Epithelial cell of proximal tubule (primary cell): ENCODE data around the gene RHOH. TPM values are rescaled to one million over a fixed set of nuclear protein-coding genes. Genes with fewer than 3 reads are reported as not detected.
"Not testable (repeated sequence)": the region's sequence is repeated elsewhere in the genome, so short reads cannot be mapped to it uniquely, and the experiment has no call there.

Experiments
- DNase-seq: peaks from one replicate; pipeline ENCODE4 v3.0.0-alpha.2; 2011; ENCODE audit warnings: low read depth
- H3K4me3 ChIP-seq: 2 replicates; pipeline ENCODE4 v1.5.1; 2011; ENCODE audit warnings: low read depth, mild to moderate bottlenecking, low read length
- CTCF ChIP-seq: conservative IDR thresholded peaks from 2 replicates; pipeline ENCODE4 v1.5.1; 2012; ENCODE audit warnings: low read depth, mild to moderate bottlenecking, low read length
- total RNA-seq: library from RNA; depleted of rRNA; stranded (reverse); fragments of >200 nt; gene quantifications from 2 replicates; pipeline ENCODE4 v1.2.3, GENCODE V29; 2015

The RHOH gene
- not detected in 2 replicates for total RNA-seq

DNA sequence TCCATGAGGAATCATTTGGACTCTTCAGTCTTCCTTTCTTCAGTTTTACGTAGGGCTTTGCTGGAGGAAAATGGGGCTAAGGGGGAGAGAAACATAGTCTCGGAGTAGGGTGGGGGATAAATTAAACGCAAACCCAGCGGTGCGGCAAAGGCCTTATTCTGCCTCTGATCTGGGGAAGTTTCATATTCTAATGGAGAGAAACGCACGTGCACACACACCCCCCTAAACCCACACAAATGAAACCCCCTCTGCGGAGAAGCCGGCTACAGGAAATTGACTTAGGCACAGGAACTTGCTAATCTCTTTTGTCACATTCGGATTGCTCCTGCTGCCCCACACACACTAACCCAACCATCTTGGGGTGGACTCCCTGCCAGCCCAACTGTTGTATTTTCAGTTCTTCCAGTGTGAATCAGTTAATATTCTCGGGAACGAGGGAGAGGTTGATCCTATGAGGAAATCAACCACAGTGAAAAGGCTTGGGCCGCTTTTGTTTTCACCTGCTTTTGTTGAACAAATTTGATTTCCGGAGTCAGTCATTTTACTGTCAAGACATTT is at the start of gene RHOH:
Gene RHOH (plus strand): TSS at position 308 of the 558 bp plus-strand sequence. CDS start 46,356 bp downstream, outside the sequence.
- DNase-seq, result no peak
- H3K4me3 ChIP-seq, result no peak within 1 kb of the TSS

GRCh38 chr4:40147490-40147889 is 49.3 kb upstream of the RHOH start:
- not testable (repeated sequence) for DNase-seq, H3K4me3 ChIP-seq

More for the DNA sequence above, at the start of gene RHOH:
- TF ChIP-seq CTCF, result no peak

DNA sequence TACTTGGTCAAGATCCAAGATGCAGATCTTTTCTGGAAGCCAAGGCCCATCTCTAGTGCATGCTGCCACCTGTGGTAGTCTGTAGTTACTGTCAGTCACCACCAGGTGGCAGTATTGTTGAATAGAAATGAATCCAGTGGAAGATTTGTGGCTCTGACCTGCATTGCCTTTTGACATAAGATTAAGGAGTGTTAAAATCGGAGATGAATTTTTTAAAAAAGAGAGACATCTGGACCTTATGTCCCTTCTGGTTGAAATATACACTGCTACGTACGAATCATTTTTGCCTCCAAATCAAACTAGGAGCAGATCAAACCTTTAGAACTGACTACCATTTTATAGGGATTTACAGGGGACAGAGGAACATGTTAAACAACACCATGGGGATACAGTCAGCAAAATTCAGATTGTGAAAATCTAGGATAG is 46.9 kb upstream of the RHOH start:
- DNase-seq, result peak; percentile 31
- peak; percentile 77 for TF ChIP-seq CTCF
- H3K4me3 ChIP-seq, result no peak overlapping the region

DNA sequence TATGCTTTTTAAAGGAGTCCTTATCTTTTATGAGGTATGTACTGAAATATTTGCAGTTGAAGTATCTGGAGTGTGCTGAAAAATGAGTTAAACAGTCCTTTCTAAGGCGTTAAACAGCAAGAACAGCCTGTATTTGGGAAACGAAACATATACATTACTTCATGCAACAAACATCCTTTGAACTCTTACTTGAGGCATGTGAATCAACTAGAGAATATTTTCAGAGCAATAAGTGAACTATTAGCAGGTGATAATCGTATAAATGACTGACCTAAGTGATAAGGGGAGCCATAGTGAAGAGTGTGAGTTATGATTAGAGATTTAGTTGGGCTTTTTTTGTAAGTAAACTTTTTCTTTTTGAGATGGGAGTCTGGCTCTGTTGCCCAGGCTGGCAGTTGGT is 45.9 kb upstream of the RHOH start:
- TF ChIP-seq CTCF, result no peak
- DNase-seq, result no peak

DNA sequence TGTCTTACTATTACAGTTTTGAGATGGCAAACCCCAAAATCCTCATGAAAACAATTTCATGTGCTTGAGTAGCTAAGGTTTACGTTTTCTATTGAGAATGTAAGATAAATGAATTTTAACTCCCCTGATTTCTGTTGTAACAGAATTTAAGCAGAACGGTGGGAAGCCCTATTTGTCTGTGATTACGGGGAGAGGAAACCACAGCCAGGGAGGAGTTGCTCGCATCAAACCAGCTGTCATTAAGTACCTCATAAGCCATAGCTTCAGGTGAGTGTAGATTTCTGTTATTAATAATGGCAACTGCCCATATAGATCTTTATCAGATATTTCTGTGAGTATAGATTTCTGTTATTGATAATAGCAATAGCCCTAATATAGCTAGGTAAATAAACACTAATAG is 44.2 kb upstream of the RHOH start:
- DNase-seq, result no peak
- H3K4me3 ChIP-seq, result no peak overlapping the region
- TF ChIP-seq CTCF, result no peak

More for the DNA sequence above, 45.9 kb upstream of the RHOH start:
- no peak overlapping the region for H3K4me3 ChIP-seq

GRCh38 chr4:40157436-40157835 is 39.4 kb upstream of the RHOH start:
- DNase-seq, result no peak
- H3K4me3 ChIP-seq, result no peak overlapping the region
- no peak for TF ChIP-seq CTCF

GRCh38 chr4:40160258-40160657 is 36.6 kb upstream of the RHOH start:
- TF ChIP-seq CTCF, result no peak

More at GRCh38 chr4:40160258-40160657, 36.6 kb upstream of the RHOH start:
- H3K4me3 ChIP-seq, result no peak overlapping the region
- DNase-seq, result no peak
